ENCODE results near the gene MALRD1.

The MALRD1 gene

GRCh38 chr10:19231034-19231433 is 182.4 kb downstream of the MALRD1 start:
- DNase-seq: no peak

- DNase-seq: no peak
Observed at GRCh38 chr10:19245889-19246752, 197.5 kb downstream of the MALRD1 start.

- DNase-seq: no peak
Observed at GRCh38 chr10:19247843-19248242, 199.2 kb downstream of the MALRD1 start.

DNA sequence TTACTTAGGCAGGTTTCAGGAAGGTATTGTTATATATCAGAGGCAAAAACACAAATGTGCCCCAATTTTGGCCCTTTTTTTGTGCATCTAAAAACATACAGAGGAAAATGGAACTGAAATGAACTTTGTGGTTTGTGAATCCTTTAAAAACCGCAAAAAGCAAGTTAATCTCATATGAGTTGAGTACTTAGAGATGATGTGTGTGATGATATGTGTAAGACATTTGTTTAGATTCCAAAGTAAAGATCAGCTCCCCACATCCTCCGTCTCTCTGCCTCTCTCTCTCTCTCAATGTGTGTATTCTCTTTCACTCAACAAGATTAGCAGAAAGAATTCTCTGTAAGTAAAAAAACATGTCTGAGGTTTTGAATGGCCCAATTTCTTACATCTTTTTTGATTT is 201.9 kb downstream of the MALRD1 start:
- DNase-seq: no peak

GRCh38 chr10:19252531-19252930 is 203.9 kb downstream of the MALRD1 start:
- DNase-seq: no peak

GRCh38 chr10:19256331-19256730 is 207.7 kb downstream of the MALRD1 start:
- DNase-seq: no peak

- no peak for DNase-seq
Observed at GRCh38 chr10:19263262-19263661, 214.7 kb downstream of the MALRD1 start.

GRCh38 chr10:19283285-19283684 is 234.7 kb downstream of the MALRD1 start:
- DNase-seq: no peak

- DNase-seq: no peak
Observed at GRCh38 chr10:19283786-19284185, 235.2 kb downstream of the MALRD1 start.

DNA sequence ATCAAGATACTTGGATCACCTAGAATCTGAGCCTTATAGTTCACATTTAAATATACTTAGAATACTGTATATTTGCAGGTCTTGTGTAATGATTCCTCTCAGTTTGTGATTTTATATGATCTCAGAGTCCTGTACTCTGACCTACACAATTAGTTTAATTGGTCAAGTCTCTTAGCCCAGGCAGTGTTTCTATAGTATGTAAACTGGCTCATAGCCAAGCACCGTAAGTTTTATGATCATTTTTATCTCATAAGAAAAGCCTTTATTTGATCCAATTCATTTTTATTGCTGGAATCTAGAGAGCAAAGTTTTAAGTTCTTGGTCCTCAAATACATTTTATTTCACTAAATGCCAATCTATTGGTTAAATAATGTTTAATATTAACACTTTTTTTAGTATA is 242.2 kb downstream of the MALRD1 start:
- no peak for DNase-seq

DNA sequence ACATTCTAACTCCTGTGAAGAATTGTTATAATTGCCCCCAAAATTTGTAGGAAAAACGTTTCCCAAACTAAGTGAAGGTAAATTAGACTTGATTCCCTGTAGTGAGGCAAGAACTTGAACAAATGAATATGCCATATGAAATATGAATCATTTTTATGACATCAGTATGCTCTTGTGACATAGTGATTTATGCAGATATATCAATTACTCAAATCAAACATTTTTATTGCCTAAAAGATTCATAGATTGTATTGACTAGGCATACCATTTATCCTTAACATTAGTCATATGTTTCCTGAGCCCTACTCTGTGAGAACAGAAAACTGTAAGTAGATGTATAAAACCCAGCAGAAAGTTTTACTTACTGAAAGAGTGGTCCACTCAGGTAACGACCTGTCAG is 245.6 kb downstream of the MALRD1 start:
- DNase-seq: no peak

GRCh38 chr10:19299645-19300044 is 251.0 kb downstream of the MALRD1 start:
- DNase-seq: no peak

DNA sequence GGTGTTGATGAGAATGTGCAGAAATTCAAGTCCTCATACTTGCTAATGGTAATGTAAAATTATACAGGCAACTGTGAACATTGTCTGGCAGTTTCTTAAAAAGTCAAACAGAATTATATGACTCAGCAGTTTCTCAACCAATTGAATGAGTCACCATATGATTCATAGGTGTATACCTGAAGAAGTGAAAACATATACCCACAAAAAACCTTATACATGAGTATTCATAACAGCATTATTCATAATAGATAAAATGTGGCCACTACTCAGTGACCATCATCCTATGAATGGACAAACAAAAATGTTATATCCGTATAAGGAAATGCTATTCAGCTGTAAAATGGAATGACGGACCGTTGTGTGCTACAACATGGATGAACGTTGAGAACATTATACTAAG is 253.5 kb downstream of the MALRD1 start:
- no peak for DNase-seq

GRCh38 chr10:19310066-19310465 is 261.5 kb downstream of the MALRD1 start:
- DNase-seq: no peak

- no peak for DNase-seq
Observed at GRCh38 chr10:19316204-19316870, 267.7 kb downstream of the MALRD1 start.

DNA sequence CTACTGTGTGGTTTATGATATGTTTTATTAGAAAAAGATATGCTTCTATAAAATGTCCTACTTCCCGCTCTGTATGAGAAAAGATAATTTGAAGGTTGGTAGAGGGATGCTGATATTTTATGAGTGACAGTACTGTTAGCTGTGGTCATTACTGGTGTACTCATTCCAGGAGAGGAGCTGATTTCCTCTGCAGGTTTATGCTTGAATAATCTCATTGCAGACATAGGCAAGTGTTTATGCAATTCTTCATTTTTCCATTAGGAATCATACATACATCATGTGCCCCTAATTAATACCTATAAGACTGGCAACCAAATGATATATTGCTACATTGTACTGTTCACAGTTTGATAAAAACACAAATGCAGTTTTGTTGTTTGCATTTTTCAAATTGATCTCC is 269.4 kb downstream of the MALRD1 start:
- no peak for DNase-seq

GRCh38 chr10:19325581-19325980 is 277.0 kb downstream of the MALRD1 start:
- DNase-seq: no peak

DNA sequence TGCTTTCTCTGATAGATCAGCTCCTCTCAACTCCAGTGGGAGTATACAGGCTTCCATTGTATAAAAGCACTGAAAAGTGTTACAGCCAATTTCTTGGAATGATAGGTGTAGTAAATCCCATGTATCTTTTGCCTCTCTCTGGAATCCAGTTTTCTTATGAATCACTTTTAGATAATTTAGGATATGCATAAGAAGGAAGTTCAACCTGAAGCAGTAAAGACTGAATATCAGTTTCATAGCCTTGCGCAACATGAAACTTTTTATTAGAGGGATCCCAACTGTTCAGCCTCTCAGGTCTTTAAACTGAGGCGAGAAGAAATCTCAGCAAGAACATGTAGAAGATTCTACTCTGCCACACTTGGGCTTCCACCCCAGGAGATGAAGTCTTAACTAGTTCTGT is 280.0 kb downstream of the MALRD1 start:
- DNase-seq: no peak

- no peak for DNase-seq
Observed at GRCh38 chr10:19329475-19329874, 280.9 kb downstream of the MALRD1 start.

DNA sequence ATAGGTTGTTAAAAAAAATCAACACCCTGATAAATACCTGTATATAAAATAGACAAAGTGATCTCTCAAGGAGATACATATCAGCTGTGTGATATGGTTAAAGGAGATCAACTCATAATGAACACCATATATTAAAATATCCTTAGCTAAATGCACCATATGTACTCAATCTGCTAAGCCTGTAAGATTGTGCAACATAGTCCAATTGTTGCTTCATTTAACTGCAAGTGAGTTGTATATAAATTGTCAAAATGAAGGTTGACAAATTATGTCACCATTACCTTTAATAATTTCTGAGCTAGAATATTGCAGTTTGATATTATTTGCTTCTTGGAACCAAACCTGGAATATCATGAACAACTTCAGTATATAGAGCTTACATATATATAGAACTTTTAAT is 283.7 kb downstream of the MALRD1 start:
- no peak for DNase-seq

- no peak for DNase-seq
Observed at GRCh38 chr10:19333631-19334030, 285.0 kb downstream of the MALRD1 start.

DNA sequence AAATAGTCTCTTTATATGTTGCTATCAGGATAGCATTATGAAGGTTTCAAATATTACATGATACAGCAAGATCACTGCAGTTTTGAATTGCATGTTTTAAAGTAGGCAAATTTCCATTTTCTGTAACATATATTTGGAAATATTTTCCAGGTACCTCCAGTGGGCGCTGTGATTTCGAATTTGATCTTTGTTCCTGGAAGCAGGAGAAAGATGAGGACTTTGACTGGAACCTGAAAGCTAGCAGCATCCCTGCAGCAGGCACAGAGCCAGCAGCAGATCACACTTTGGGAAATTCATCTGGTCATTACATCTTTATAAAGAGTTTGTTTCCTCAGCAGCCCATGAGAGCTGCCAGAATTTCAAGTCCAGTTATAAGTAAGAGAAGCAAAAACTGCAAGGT is 299.0 kb downstream of the MALRD1 start:
- DNase-seq: no peak

GRCh38 chr10:19367176-19367575 is 318.6 kb downstream of the MALRD1 start:
- DNase-seq: no peak

DNA sequence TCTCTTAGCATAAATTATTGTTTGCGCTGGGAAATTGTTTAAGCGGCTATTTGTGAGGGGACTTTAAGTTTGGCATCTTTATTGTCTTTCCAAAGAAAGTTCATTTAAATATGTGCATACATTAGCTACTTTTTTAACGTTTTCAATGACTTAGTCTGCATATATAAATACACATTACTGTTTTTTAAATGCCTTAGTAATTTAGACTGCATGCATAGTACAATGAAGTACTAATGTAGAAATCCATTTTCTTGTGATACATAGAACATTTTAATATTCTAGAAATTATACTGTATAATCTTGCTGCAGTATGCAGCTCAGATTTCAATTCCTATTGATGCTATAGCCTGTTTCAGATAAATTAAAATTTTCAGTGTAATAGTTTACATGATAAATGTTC is 325.4 kb downstream of the MALRD1 start:
- DNase-seq: no peak

Measured in effector CD4-positive, alpha-beta T cell (primary cell).